HCT116 (cell line): ENCODE measurements around the gene LINC00237. TPM values are rescaled to one million over a fixed set of nuclear protein-coding genes. Genes with fewer than 3 reads are reported as not detected.

Experiments
- ATAC-seq: fragments of 200-7000 bp; cut with Tn5 transposase; 2 replicates; pipeline ENCODE4 v1.9.1; 2020; ENCODE audit warnings: mild to moderate bottlenecking, moderate library complexity
- BruUV-seq: library from RNA; stranded (reverse); fragments of 400-500 nt; replicated peaks from 2 replicates; lab custom pipeline; 2021; lab: Mats Ljungman, UMichigan
- CTCF ChIA-PET: fragments of 300-600 bp; sonication (Branson Sonifier 250); formaldehyde crosslinking; loops from one replicate; lab custom pipeline; 2021; ENCODE audit warnings: antibody characterized with exemption; lab: Charles Lee
- POLR2A ChIA-PET: fragments of 300-600, 350-600 bp; sonication (Branson Sonifier 250); formaldehyde crosslinking; loops from one replicate; lab custom pipeline; 2021; ENCODE audit warnings: antibody characterized with exemption; lab: Charles Lee
- RAD21 ChIA-PET, 2 experiments: fragments of 300-600 bp; sonication (Branson Sonifier 250); formaldehyde crosslinking; loops; one replicate each; lab custom pipeline; 2023; ENCODE audit warnings: low total read pairs in 2 of 2; ENCODE audit not compliant: uncharacterized antibody in 2 of 2, unreplicated experiment in 2 of 2, low non-redundant PET in 1 of 2; lab: Charles Lee
- DNase-seq: peaks from one replicate; pipeline ENCODE4 v3.0.0-alpha.2; 2010; ENCODE audit warnings: low read depth, low spot score
- H2AFZ ChIP-seq: fragments of 200-600 bp; shearing (Covaris generic), sonication (generic); 2 replicates; pipeline ENCODE4 v1.6.1; 2017; ENCODE audit warnings: low read depth, mixed run types, mixed read lengths, antibody characterized with exemption, low read length; ENCODE audit not compliant: poor library complexity, severe bottlenecking
- H3K27ac ChIP-seq: 2 replicates; pipeline ENCODE4 v1.5.1; 2012; ENCODE audit warnings: low read depth, low read length
- H3K27me3 ChIP-seq: fragments of 200-600 bp; sonication (generic); 2 replicates; pipeline ENCODE4 v1.6.1; 2016; ENCODE audit warnings: mixed run types, low read length, mixed read lengths; ENCODE audit not compliant: insufficient read depth
- H3K36me3 ChIP-seq, 2 experiments: fragments of 200-500 bp in 1 of 2; fragments of 200-600 bp in 1 of 2; sonication (Bioruptor generic) in 1 of 2; sonication (generic) in 1 of 2; 2 replicates each; pipeline versions ENCODE4 v1.5.1 to v1.6.1; 2014 to 2016; ENCODE audit warnings: low read length in 2 of 2, inconsistent platforms in 1 of 2, mixed read lengths in 1 of 2, mixed run types in 1 of 2; ENCODE audit not compliant: insufficient read depth in 2 of 2, control insufficient read depth in 1 of 2
- H3K4me1 ChIP-seq, 2 experiments: fragments of 200-600 bp in 1 of 2; sonication (generic) in 1 of 2; 2 replicates each; pipeline versions ENCODE4 v1.5.1 to v1.6.1; 2012 to 2017; ENCODE audit warnings: low read length in 2 of 2, inconsistent platforms in 1 of 2, mild to moderate bottlenecking in 1 of 2, mixed read lengths in 1 of 2, mixed run types in 1 of 2, moderate library complexity in 1 of 2; ENCODE audit not compliant: insufficient read depth in 2 of 2, control insufficient read depth in 1 of 2
- H3K4me2 ChIP-seq: fragments of 200-600 bp; sonication (generic); 2 replicates; pipeline ENCODE4 v1.6.1; 2017; ENCODE audit warnings: mixed run types, low read length, mixed read lengths
- H3K4me3 ChIP-seq, 2 experiments: fragments of 200-600 bp in 1 of 2; sonication (generic) in 1 of 2; replicated peaks in 1 of 2; 2 replicates each; pipeline ENCODE4 v1.5.1; 2011 to 2016; ENCODE audit warnings: low read length in 2 of 2, control low read depth in 1 of 2, low read depth in 1 of 2, mild to moderate bottlenecking in 1 of 2, mixed read lengths in 1 of 2, mixed run types in 1 of 2
- H3K79me2 ChIP-seq: fragments of 200-600 bp; sonication (generic); 2 replicates; pipeline ENCODE4 v1.6.1; 2017; ENCODE audit warnings: mild to moderate bottlenecking, mixed run types, low read length, moderate library complexity, mixed read lengths; ENCODE audit not compliant: insufficient read depth
- H3K9ac ChIP-seq: fragments of 200-600 bp; sonication (generic); 2 replicates; pipeline ENCODE4 v1.6.1; 2016; ENCODE audit warnings: low read length, mixed read lengths
- H3K9me2 ChIP-seq: fragments of 200-600 bp; sonication (generic), shearing (Covaris generic); 2 replicates; pipeline ENCODE4 v1.6.1; 2017; ENCODE audit warnings: mixed run types, mild to moderate bottlenecking, moderate library complexity; ENCODE audit not compliant: insufficient read depth
- H3K9me3 ChIP-seq, 2 experiments: fragments of 200-500 bp in 1 of 2; fragments of 200-600 bp in 1 of 2; sonication (Bioruptor generic) in 1 of 2; sonication (generic) in 1 of 2; 2 replicates each; pipeline ENCODE4 v1.6.1; 2014 to 2017; ENCODE audit warnings: low read length in 2 of 2, mixed read lengths in 2 of 2, inconsistent platforms in 1 of 2, low read depth in 1 of 2, mild to moderate bottlenecking in 1 of 2, mixed run types in 1 of 2, moderate library complexity in 1 of 2; ENCODE audit not compliant: control insufficient read depth in 1 of 2, insufficient read depth in 1 of 2
- H4K20me1 ChIP-seq: fragments of 200-600 bp; sonication (generic), shearing (Covaris generic); 2 replicates; pipeline ENCODE4 v1.6.1; 2017; ENCODE audit warnings: mixed run types, mild to moderate bottlenecking, moderate library complexity; ENCODE audit not compliant: insufficient read depth
- EGR1 ChIP-seq: IDR thresholded peaks from 2 replicates; pipeline ENCODE4 v1.6.1; 2012; ENCODE audit warnings: low read depth
- EZH2 ChIP-seq: fragments of 200-600 bp; sonication (generic); IDR thresholded peaks from 2 replicates; pipeline ENCODE4 v1.6.1; 2017; ENCODE audit warnings: antibody characterized with exemption, mixed run types
- SRF ChIP-seq: IDR thresholded peaks from 2 replicates; pipeline ENCODE4 v1.6.1; 2012; ENCODE audit warnings: low read depth
- YY1 ChIP-seq: IDR thresholded peaks from 2 replicates; pipeline ENCODE4 v1.6.1; 2011; ENCODE audit warnings: low read length, low read depth, moderate library complexity, mild to moderate bottlenecking; ENCODE audit not compliant: insufficient replicate concordance; ENCODE audit errors: extremely low read depth
- intact Hi-C: fragments of 100-400 bp; cut with micrococcal nuclease; formaldehyde crosslinking; loops from 2 replicates; pipeline ENCODE4 v1.10.0; 2022
- total RNA-seq: library from RNA; stranded (reverse); gene quantifications from one replicate; pipeline ENCODE4 v1.2.1, GENCODE V29; 2021; ENCODE audit not compliant: unreplicated experiment
- TF ChIP-seq, protein P1 (sequence below), 3 experiments: fragments of 200-600 bp in 1 of 3; sonication (generic) in 1 of 3; IDR thresholded peaks in 2 of 3; conservative IDR thresholded peaks in 1 of 3; 2 replicates each; pipeline ENCODE4 v1.5.1; 2012 to 2017; ENCODE audit warnings: low read depth in 2 of 3, low read length in 2 of 3, antibody characterized with exemption in 1 of 3, borderline replicate concordance in 1 of 3, control low read depth in 1 of 3, mild to moderate bottlenecking in 1 of 3, mixed read lengths in 1 of 3, mixed run types in 1 of 3, moderate library complexity in 1 of 3; ENCODE audit not compliant: insufficient read depth in 1 of 3

Gene LINC00237
- total RNA-seq, 1 experiment from 2014 or later, result not detected

DNA sequence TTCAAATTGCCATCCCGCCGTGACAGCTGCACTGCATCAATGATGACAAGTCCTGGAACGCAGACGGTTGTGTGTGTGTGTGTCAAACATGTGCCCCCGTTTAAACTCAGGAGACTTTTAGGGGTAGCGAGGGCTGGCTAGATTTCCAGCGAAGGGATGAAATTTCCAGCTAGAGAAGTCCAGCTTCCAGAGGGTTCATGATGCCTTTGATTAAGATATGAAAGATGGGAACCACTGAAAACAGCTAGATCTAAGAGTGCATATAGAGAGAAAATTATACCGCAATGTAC is 20.4 kb upstream of the LINC00237 start:
- Histone ChIP-seq H3K4me2 (peak overlapping the region; percentile 100), H4K20me1 (no peaks in the 10 kb centered on the region), H3K36me3 (no peaks in the 10 kb centered on the region), H3K27me3 (no peaks in the 10 kb centered on the region), H3K27ac (no peak overlapping the region), H3K9ac (peak overlapping the region; percentile 79), H3K4me3 (peak overlapping the region; percentile 66 to 94), H3K9me3 (no peaks in the 10 kb centered on the region), H3K4me1 (peaks cover 7 to 17% of the 10 kb centered on the region in 2 experiments; a peak in 3 of 4 replicates), H3K9me2 (no peaks in the 10 kb centered on the region), H2AFZ (peak overlapping the region; percentile 87), H3K79me2 (no peaks in the 10 kb centered on the region)
- no peak for TF ChIP-seq YY1
- TF ChIP-seq EZH2, result no peak
- no peak for TF ChIP-seq EGR1
- no peak for TF ChIP-seq SRF
- TF ChIP-seq, protein P1, sequence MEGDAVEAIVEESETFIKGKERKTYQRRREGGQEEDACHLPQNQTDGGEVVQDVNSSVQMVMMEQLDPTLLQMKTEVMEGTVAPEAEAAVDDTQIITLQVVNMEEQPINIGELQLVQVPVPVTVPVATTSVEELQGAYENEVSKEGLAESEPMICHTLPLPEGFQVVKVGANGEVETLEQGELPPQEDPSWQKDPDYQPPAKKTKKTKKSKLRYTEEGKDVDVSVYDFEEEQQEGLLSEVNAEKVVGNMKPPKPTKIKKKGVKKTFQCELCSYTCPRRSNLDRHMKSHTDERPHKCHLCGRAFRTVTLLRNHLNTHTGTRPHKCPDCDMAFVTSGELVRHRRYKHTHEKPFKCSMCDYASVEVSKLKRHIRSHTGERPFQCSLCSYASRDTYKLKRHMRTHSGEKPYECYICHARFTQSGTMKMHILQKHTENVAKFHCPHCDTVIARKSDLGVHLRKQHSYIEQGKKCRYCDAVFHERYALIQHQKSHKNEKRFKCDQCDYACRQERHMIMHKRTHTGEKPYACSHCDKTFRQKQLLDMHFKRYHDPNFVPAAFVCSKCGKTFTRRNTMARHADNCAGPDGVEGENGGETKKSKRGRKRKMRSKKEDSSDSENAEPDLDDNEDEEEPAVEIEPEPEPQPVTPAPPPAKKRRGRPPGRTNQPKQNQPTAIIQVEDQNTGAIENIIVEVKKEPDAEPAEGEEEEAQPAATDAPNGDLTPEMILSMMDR (IDR thresholded peaks at IDR 0.05 in 2 of 3, conservative IDR thresholded peaks at IDR 0.05 in 1 of 3; ENCODE audit: borderline replicate concordance in 1 of 3, insufficient read depth in 1 of 3, low read depth in 2 of 3, low read length in 2 of 3), result no peak
- ChIA-PET CTCF (interaction anchor here (0.9 to 2.3 kb wide), 2 partner anchors 78 to 379 kb away, joined by 3 to 20 read pairs; no protein-coding TSS in a partner anchor), RAD21 (interaction anchor here in 1 of 2 experiments (1.0 kb wide), 1 partner anchor 78 kb away, joined by 3 read pairs; no protein-coding TSS in a partner anchor), POLR2A (interaction anchor here (0.8 to 1.3 kb wide), 2 partner anchors 8 to 264 kb away, joined by 3 read pairs; no protein-coding TSS in a partner anchor)
- BruUV-seq, result TSS peak; percentile 61
- intact Hi-C loops, result loop anchor here (1.0 to 5.0 kb wide), 2 partner anchors 79 to 99 kb away; no protein-coding TSS in a partner anchor
- DNase-seq, result no peak
- no peak for ATAC-seq
